Myocyte (in vitro differentiated cells): ENCODE data around the gene ZNF701. TPM values are rescaled to one million over a fixed set of nuclear protein-coding genes. Genes with fewer than 3 reads are reported as not detected.
"Not testable (repeated sequence)": the region's sequence is repeated elsewhere in the genome, so short reads cannot be mapped to it uniquely, and the experiment has no call there.

Experiments
- DNase-seq: peaks from one replicate; pipeline ENCODE4 v3.0.0-alpha.2; 2012; ENCODE audit warnings: low read depth
- total RNA-seq: library from RNA; depleted of rRNA; stranded (reverse); fragments of >200 nt; gene quantifications from 2 replicates; pipeline ENCODE4 v1.2.3, GENCODE V29; 2014

Gene ZNF701
- total RNA-seq, 1 donor from 2014 or later, result 5.5 TPM

GRCh38 chr19:52566121-52566520 is 4.0 kb upstream of the ZNF701 start:
- no peak for DNase-seq

- DNase-seq, result no peak
Observed at GRCh38 chr19:52566588-52566987, 3.5 kb upstream of the ZNF701 start.

- DNase-seq, result no peak
Observed at GRCh38 chr19:52567921-52568320, 2.2 kb upstream of the ZNF701 start.

GRCh38 chr19:52569638-52569999 is 468 bp upstream of the ZNF701 start:
- not testable (repeated sequence) for DNase-seq

GRCh38 chr19:52584736-52585440 is 14.8 kb downstream of the ZNF701 start:
- no peak for DNase-seq

- DNase-seq, result no peak
Observed at GRCh38 chr19:52585604-52586003, 15.5 kb downstream of the ZNF701 start.

- DNase-seq, result no peak
Observed at GRCh38 chr19:52590728-52591127, 20.6 kb downstream of the ZNF701 start.

- no peak for DNase-seq
Observed at GRCh38 chr19:52592301-52592700, 22.2 kb downstream of the ZNF701 start.

GRCh38 chr19:52593441-52593840 is 23.4 kb downstream of the ZNF701 start:
- not testable (repeated sequence) for DNase-seq

- DNase-seq, result no peak
Observed at GRCh38 chr19:52599241-52599640, 29.2 kb downstream of the ZNF701 start.

GRCh38 chr19:52600639-52601024 is 30.5 kb downstream of the ZNF701 start:
- no peak for DNase-seq

- peak; percentile 91 for DNase-seq
Observed at GRCh38 chr19:52601025-52601973, 31.2 kb downstream of the ZNF701 start.

GRCh38 chr19:52601974-52602366 is 31.9 kb downstream of the ZNF701 start:
- peak; percentile 4 for DNase-seq

GRCh38 chr19:52602941-52603340 is 32.9 kb downstream of the ZNF701 start:
- no peak for DNase-seq

- DNase-seq, result no peak
Observed at GRCh38 chr19:52603558-52604207, 33.6 kb downstream of the ZNF701 start.

GRCh38 chr19:52613299-52613906 is 43.3 kb downstream of the ZNF701 start:
- DNase-seq, result no peak

- no peak for DNase-seq
Observed at GRCh38 chr19:52621376-52621775, 51.3 kb downstream of the ZNF701 start.

GRCh38 chr19:52622261-52622660 is 52.2 kb downstream of the ZNF701 start:
- no peak for DNase-seq

GRCh38 chr19:52626915-52627314 is 56.8 kb downstream of the ZNF701 start:
- no peak for DNase-seq

GRCh38 chr19:52627441-52627840 is 57.4 kb downstream of the ZNF701 start:
- DNase-seq, result not testable (repeated sequence)

- no peak for DNase-seq
Observed at GRCh38 chr19:52635786-52636570, 65.9 kb downstream of the ZNF701 start.
